HepG2 (cell line): Measurements from ENCODE around the gene CNN3. TPM values are rescaled to one million over a fixed set of nuclear protein-coding genes. Genes with fewer than 3 reads are reported as not detected.

Source experiments
- ATAC-seq: fragments of 200-7000 bp; cut with Tn5 transposase; 3 replicates; pipeline ENCODE4 v1.9.1; 2020; ENCODE audit warnings: mild to moderate bottlenecking, moderate library complexity
- BruUV-seq: library from RNA; stranded (reverse); fragments of 400-500 nt; replicated peaks from 2 replicates; lab custom pipeline; 2021; lab: Mats Ljungman, UMichigan
- CTCF ChIA-PET: fragments of 300-600 bp; formaldehyde crosslinking; extraction: SDS; loops from one replicate; lab custom pipeline; 2021; ENCODE audit warnings: low total read pairs, inconsistent platforms, low intra/inter-chr PET ratio; lab: Yijun Ruan, JAX
- POLR2A ChIA-PET: fragments of 350-600 bp; sonication (Branson Sonifier 250); formaldehyde crosslinking; loops from one replicate; lab custom pipeline; 2020; ENCODE audit warnings: antibody characterized with exemption, inconsistent platforms; lab: Yijun Ruan, JAX
- DNase-seq: peaks from one replicate; pipeline ENCODE4 v3.0.0-alpha.2; 2015; ENCODE audit warnings: low spot score
- FAIRE-seq: peaks from 3 replicates; lab custom pipeline; 2011; peaks lifted over from hg19 to GRCh38; lab: Jason Lieb, UNC
- H2AFZ ChIP-seq: one replicate; pipeline ENCODE4 v1.6.1; 2011; ENCODE audit warnings: low read length, inconsistent platforms
- H3K27ac ChIP-seq: fragments of 300-600 bp; 3 replicates; pipeline ENCODE4 v1.8.0; 2011; ENCODE audit warnings: mixed run types, mild to moderate bottlenecking, mixed read lengths, low read length, inconsistent platforms; ENCODE audit not compliant: insufficient read depth; ENCODE audit errors: extremely low read length
- H3K27me3 ChIP-seq, 2 experiments: fragments of 200-600 bp in 1 of 2; 2 replicates in 1 of 2; 3 replicates in 1 of 2; pipeline versions ENCODE4 v1.6.0 to v1.8.0; 2011; ENCODE audit warnings: low read length in 2 of 2, mild to moderate bottlenecking in 2 of 2, moderate library complexity in 2 of 2, inconsistent platforms in 1 of 2; ENCODE audit not compliant: insufficient read depth in 2 of 2, control insufficient read depth in 1 of 2
- H3K36me3 ChIP-seq, 2 experiments: fragments of 200-600 bp in 1 of 2; replicated peaks in 1 of 2; 2 replicates in 1 of 2; 3 replicates in 1 of 2; pipeline versions ENCODE4 v1.5.1 to v1.8.0; 2011; ENCODE audit warnings: low read length in 2 of 2, inconsistent platforms in 1 of 2; ENCODE audit not compliant: insufficient read depth in 2 of 2, control insufficient read depth in 1 of 2
- H3K4me1 ChIP-seq: 2 replicates; pipeline ENCODE4 v1.5.1; 2012; ENCODE audit warnings: low read length, inconsistent platforms; ENCODE audit not compliant: insufficient read depth
- H3K4me2 ChIP-seq: 2 replicates; pipeline ENCODE4 v1.6.0; 2011; ENCODE audit warnings: low read depth, low read length, inconsistent platforms
- H3K4me3 ChIP-seq, 3 experiments: fragments of 200-600 bp in 1 of 3; sonication (generic), shearing (Covaris generic) in 1 of 3; replicated peaks in 1 of 3; 2 replicates each; pipeline ENCODE4 v1.5.1; 2011 to 2016; ENCODE audit warnings: low read length in 3 of 3, inconsistent platforms in 2 of 3, low read depth in 2 of 3, mild to moderate bottlenecking in 2 of 3, control low read depth in 1 of 3, mixed read lengths in 1 of 3; ENCODE audit not compliant: insufficient read depth in 1 of 3
- H3K79me2 ChIP-seq: one replicate; pipeline ENCODE4 v1.6.1; 2011; ENCODE audit warnings: low read length, inconsistent platforms; ENCODE audit not compliant: insufficient read depth
- H3K9ac ChIP-seq: 2 replicates; pipeline ENCODE4 v1.6.0; 2011; ENCODE audit warnings: mild to moderate bottlenecking, low read depth, low read length, inconsistent platforms; ENCODE audit not compliant: insufficient read depth
- H3K9me3 ChIP-seq: 2 replicates; pipeline ENCODE4 v1.5.1; 2012; ENCODE audit warnings: mild to moderate bottlenecking, low read length
- H4K20me1 ChIP-seq: 2 replicates; pipeline ENCODE4 v1.6.0; 2011; ENCODE audit warnings: inconsistent platforms, mild to moderate bottlenecking, low read length, moderate library complexity; ENCODE audit not compliant: insufficient read depth
- ISL2 ChIP-seq: sonication (generic); formaldehyde crosslinking; IDR thresholded peaks from 2 replicates; pipeline ENCODE4 v1.5.0; 2020; ENCODE audit warnings: missing genetic modification reagents
- POGZ ChIP-seq: sonication (generic); formaldehyde crosslinking; IDR thresholded peaks from 2 replicates; pipeline ENCODE4 v1.4.0; 2020; ENCODE audit warnings: mild to moderate bottlenecking, missing genetic modification reagents
- TRAFD1 ChIP-seq: sonication (generic); formaldehyde crosslinking; IDR thresholded peaks from 2 replicates; pipeline ENCODE4 v1.5.1; 2020; ENCODE audit warnings: missing genetic modification reagents, mild to moderate bottlenecking, borderline replicate concordance
- TRIM24 ChIP-seq: sonication (generic); formaldehyde crosslinking; IDR thresholded peaks from 2 replicates; pipeline ENCODE4 v1.8.0; 2022; ENCODE audit warnings: mild to moderate bottlenecking, missing genetic modification reagents
- ZFYVE20 ChIP-seq: sonication (generic); formaldehyde crosslinking; IDR thresholded peaks from 2 replicates; pipeline ENCODE4 v1.8.0; 2023; ENCODE audit warnings: low read depth, mild to moderate bottlenecking, moderate library complexity, missing genetic modification reagents, borderline replicate concordance
- ZNF432 ChIP-seq: sonication (generic); formaldehyde crosslinking; IDR thresholded peaks from 2 replicates; pipeline ENCODE4 v1.5.0; 2020; ENCODE audit warnings: missing genetic modification reagents, mild to moderate bottlenecking, borderline replicate concordance
- ZNF567 ChIP-seq: sonication (generic); formaldehyde crosslinking; IDR thresholded peaks from 2 replicates; pipeline ENCODE4 v1.8.1; 2023; ENCODE audit warnings: mild to moderate bottlenecking, missing genetic modification reagents, borderline replicate concordance
- ZNF570 ChIP-seq: sonication (generic); formaldehyde crosslinking; IDR thresholded peaks from 2 replicates; pipeline ENCODE4 v1.4.0; 2020; ENCODE audit warnings: mild to moderate bottlenecking, missing genetic modification reagents, borderline replicate concordance
- WGBS: methylation state at CpG from one replicate; pipeline ENCODE4 v1.1.6; 2017; ENCODE audit warnings: low lambda C conversion rate; 5-methylcytosine and 5-hydroxymethylcytosine counted together
- in situ Hi-C: cut with HindIII; loops from 2 replicates; pipeline ENCODE4 v1.10.0; 2017; ENCODE audit warnings: low pct_unique_long_range_greater_than_20kb; ENCODE audit not compliant: extremely low pct_ligation_motif_present
- intact Hi-C: fragments of 100-400 bp; cut with micrococcal nuclease; formaldehyde crosslinking; loops from one replicate; pipeline ENCODE4 v1.10.0; 2022; ENCODE audit not compliant: unreplicated experiment
- polyA plus RNA-seq, 8 experiments: library from polyadenylated mRNA; depleted of rRNA in 3 of 8; stranded (reverse) in 7 of 8; unstranded in 1 of 8; fragments of >200 nt; fragmentation: Illumina TruSeq in 4 of 8; extraction: Trizol in 4 of 8; gene quantifications; 2 replicates each; pipeline versions ENCODE4 v1.2.1 to v1.2.3, GENCODE V29; 2011 to 2016; ENCODE audit warnings: low read depth in 4 of 8, missing spikeins in 1 of 8, mixed read lengths in 1 of 8; ENCODE audit not compliant: insufficient read depth in 1 of 8
- total RNA-seq, 5 experiments: library from RNA; depleted of rRNA; stranded (reverse); fragments of >200 nt; fragmentation: Illumina TruSeq; extraction: Trizol; gene quantifications; 2 replicates each; pipeline ENCODE4 v1.2.3, GENCODE V29; 2016; ENCODE audit warnings: low read depth in 1 of 5

Gene CNN3
- total and polyA plus RNA-seq, 2 of the 13 experiments (the other 11 are each of a cell fraction or from before 2014, with no cell fraction given) = 113 to 223 TPM

DNA sequence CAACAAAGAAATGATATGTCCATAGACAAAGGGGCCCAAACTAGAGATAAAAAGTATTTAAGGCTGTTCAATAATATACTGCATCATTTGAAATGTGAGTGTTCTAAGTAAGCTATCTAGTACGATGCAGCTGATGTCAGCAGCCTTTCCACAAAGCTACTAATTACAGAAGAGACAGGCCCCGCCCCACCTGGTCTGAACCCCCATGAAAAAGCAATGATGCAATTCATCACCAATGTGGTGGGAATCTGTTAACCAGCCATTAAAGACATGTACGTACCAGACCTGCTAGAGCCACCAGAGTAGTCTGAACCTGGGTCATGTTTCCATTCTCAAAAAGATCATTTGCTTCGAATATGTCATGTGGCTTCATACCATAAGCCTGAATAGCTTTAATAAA, 25.1 kb downstream of the CNN3 start:
- ATAC-seq (no peak), FAIRE-seq (no peak), DNase-seq (no peak)
- CTCF ChIA-PET = no interaction called here
- Histone ChIP-seq H3K36me3 (peaks cover 17 to 63% of the 10 kb centered on the region in 2 experiments), H3K9ac (no peak overlapping the region), H3K27ac (no peak overlapping the region), H3K9me3 (no peaks in the 10 kb centered on the region), H3K27me3 (no peaks in the 10 kb centered on the region), H4K20me1 (peaks cover 7% of the 10 kb centered on the region; the same call in 1 of the 2 replicates), H3K79me2 (peaks cover 44% of the 10 kb centered on the region), H3K4me2 (no peak overlapping the region), H2AFZ (no peak overlapping the region), H3K4me1 (peaks cover 7% of the 10 kb centered on the region), H3K4me3 (no peak overlapping the region)
- no TSS peak for BruUV-seq
- in situ Hi-C loops = no loop called here
- intact Hi-C loops = no loop called here
- 98% methylated on average over 4 of the region's 4 CpGs for WGBS
- POLR2A ChIA-PET = no interaction called here
- TF ChIP-seq ZNF432 = no peak
- no peak for TF ChIP-seq ZNF567 (CRISPR knock-in tag)
- TF ChIP-seq POGZ (CRISPR knock-in tag) = no peak
- no peak for TF ChIP-seq ZFYVE20 (CRISPR knock-in tag)
- TF ChIP-seq TRIM24 (CRISPR knock-in tag) = no peak
- no peak for TF ChIP-seq ISL2 (CRISPR knock-in tag)
- no peak for TF ChIP-seq ZNF570
- no peak for TF ChIP-seq TRAFD1 (CRISPR knock-in tag)
